HUES48 (cell line): Measurements from ENCODE around the gene ATP9B.

Experiments used
- H3K27ac ChIP-seq: one replicate; pipeline ENCODE4 v1.7.0; 2013; ENCODE audit warnings: low read depth, low read length, inconsistent platforms
- H3K27me3 ChIP-seq: 2 replicates; pipeline ENCODE4 v1.6.1; 2013; ENCODE audit warnings: mild to moderate bottlenecking, low read length; ENCODE audit not compliant: control insufficient read depth, insufficient read depth
- H3K36me3 ChIP-seq: 2 replicates; pipeline ENCODE4 v1.6.1; 2013; ENCODE audit warnings: low read length; ENCODE audit not compliant: control insufficient read depth, insufficient read depth
- H3K4me1 ChIP-seq: 2 replicates; pipeline ENCODE4 v1.6.1; 2013; ENCODE audit warnings: mild to moderate bottlenecking, low read length; ENCODE audit not compliant: control insufficient read depth, insufficient read depth
- H3K4me3 ChIP-seq: 2 replicates; pipeline ENCODE4 v1.5.1; 2013; ENCODE audit warnings: mild to moderate bottlenecking, low read depth, low read length
- H3K9ac ChIP-seq: 2 replicates; pipeline ENCODE4 v1.6.1; 2013; ENCODE audit warnings: mild to moderate bottlenecking, low read depth, low read length, moderate library complexity
- H3K9me3 ChIP-seq: 2 replicates; pipeline ENCODE4 v1.6.1; 2013; ENCODE audit warnings: low read length; ENCODE audit not compliant: control insufficient read depth, insufficient read depth

Gene ATP9B

DNA sequence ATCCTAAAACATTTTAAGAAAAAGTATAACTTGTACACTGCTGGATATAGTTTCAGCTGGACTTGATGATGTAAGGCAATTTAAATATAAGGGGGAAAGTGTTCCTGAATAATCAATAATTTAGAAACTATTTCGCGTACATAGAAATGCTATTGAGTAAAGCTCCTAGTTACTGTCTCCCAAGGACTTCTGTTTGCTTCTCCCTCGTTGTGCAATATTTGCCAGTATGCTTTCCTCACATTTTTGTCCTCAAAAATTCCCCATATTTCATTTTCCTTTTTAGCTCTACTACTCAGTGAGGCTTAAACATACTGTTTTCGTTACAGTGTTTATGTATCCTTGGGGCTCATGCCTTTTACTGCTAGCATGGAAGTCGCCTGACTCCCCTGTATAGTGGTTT is 36.9 kb downstream of the ATP9B start:
- no peaks in the 10 kb centered on the region for H3K4me1 ChIP-seq
- H3K27ac ChIP-seq: no peak overlapping the region
- no peaks in the 10 kb centered on the region for H3K27me3 ChIP-seq
- no peaks in the 10 kb centered on the region for H3K9me3 ChIP-seq
- no peaks in the 10 kb centered on the region for H3K36me3 ChIP-seq
- no peak overlapping the region for H3K9ac ChIP-seq
- no peak overlapping the region for H3K4me3 ChIP-seq

- Histone ChIP-seq H3K9me3 (no peaks in the 10 kb centered on the region), H3K4me3 (no peak overlapping the region), H3K4me1 (no peaks in the 10 kb centered on the region), H3K27me3 (no peaks in the 10 kb centered on the region), H3K9ac (no peak overlapping the region), H3K36me3 (no peaks in the 10 kb centered on the region), H3K27ac (no peak overlapping the region)
These were observed 38.7 kb downstream of the ATP9B start for GRCh38 chr18:79107886-79108285.

DNA sequence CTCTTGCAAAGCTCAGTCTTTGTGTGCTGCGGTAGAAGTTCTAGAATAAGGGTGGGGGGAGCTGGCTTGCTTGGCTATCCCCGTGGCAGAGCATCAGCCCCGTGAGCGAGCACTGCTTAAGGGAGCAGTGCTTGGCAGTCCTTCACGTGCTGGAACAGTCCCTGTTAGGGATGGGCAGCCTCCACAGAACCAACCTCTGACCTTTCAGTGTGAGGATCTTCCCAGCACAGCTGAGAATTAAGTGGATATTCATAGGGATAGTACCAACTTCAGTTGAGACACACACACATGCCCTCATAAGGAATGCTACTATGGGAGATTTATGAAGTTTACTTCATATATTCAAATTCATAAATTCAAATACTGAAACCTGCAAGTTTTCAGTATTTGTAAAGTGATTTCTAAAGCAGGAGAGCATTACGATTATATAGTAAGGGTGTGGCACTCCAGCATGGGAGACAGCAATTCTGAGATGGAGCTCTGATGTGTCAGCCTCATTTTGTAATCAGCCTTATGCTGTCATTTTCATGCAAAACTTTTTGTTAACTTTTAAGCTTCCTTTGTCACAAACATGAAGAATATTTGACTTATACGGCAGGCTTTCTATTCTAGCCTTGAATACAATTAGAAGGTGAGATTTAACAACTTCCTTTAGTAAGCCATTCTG is 39.5 kb downstream of the ATP9B start:
- Histone ChIP-seq H3K27ac (no peak overlapping the region), H3K9ac (no peak overlapping the region), H3K9me3 (no peaks in the 10 kb centered on the region), H3K36me3 (no peaks in the 10 kb centered on the region; the same call in 1 of the 2 replicates), H3K4me3 (no peak overlapping the region), H3K27me3 (no peaks in the 10 kb centered on the region), H3K4me1 (no peaks in the 10 kb centered on the region)

DNA sequence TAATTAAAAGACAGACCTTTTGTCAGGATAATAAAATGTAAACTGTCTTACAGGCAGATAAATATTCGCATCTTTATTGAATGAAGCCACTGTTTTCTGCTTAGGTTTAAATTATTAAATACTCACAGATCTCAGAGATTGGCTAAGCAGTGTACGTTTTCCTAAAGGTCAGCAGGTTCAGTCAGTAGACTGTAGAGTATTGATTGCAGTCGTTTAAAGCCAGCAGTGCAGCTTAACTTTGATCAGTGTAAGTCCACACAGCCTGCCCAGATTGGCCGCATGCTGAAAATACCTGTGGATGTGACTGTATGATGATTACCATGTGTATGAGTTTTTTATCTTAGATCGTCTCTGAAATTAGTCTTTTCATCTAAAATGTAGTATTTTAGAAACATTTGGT is 42.3 kb downstream of the ATP9B start:
- no peak overlapping the region for H3K4me3 ChIP-seq
- H3K9me3 ChIP-seq: no peaks in the 10 kb centered on the region
- H3K27ac ChIP-seq: no peak overlapping the region
- H3K27me3 ChIP-seq: no peaks in the 10 kb centered on the region
- no peaks in the 10 kb centered on the region for H3K4me1 ChIP-seq
- peaks cover 8% of the 10 kb centered on the region; the same call in 1 of the 2 replicates for H3K36me3 ChIP-seq
- no peak overlapping the region for H3K9ac ChIP-seq

DNA sequence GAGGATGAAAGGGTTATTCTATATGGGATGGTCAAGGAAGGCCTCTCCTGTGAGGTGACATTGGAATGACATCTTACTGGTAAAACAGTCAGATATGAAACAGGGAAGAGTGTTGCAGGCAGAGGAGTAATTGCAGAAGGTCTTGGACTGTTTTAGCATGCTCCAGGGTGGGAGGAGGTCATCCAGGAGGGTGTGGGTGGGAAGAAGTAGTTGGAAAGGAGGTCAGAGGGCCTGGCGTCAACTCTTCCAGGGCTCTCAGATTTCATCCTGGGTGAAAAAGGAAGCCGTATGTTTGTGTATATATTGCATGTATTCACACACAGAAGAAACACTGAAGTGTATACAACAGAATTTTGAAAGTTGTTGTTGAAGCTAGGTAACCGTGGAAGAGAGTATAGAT is 48.2 kb downstream of the ATP9B start:
- no peaks in the 10 kb centered on the region for H3K9me3 ChIP-seq
- H3K9ac ChIP-seq: no peak overlapping the region
- no peak overlapping the region for H3K27ac ChIP-seq
- no peaks in the 10 kb centered on the region for H3K27me3 ChIP-seq
- H3K36me3 ChIP-seq: peaks cover 8% of the 10 kb centered on the region; the same call in 1 of the 2 replicates
- H3K4me1 ChIP-seq: no peaks in the 10 kb centered on the region
- no peak overlapping the region for H3K4me3 ChIP-seq

DNA sequence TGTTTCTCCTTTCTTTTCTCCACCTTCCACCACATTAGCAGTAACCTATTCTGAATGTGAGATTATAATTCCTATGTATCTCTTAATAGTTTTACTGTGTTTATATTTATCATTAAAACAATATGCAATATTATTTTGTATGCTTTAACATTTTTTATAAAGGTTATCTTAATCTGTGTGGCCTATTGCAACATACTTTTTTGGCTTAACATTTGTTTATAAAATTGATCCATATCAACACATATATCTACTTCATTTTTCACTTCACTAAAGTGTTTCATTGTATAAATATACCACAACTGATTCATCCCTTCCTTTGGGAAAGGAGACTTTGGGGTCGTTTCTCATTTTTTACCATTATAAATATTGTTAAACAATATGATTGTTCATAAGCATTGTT is 48.6 kb downstream of the ATP9B start:
- H3K9ac ChIP-seq: no peak overlapping the region
- H3K4me1 ChIP-seq: no peaks in the 10 kb centered on the region
- H3K9me3 ChIP-seq: no peaks in the 10 kb centered on the region
- H3K27me3 ChIP-seq: no peaks in the 10 kb centered on the region
- H3K27ac ChIP-seq: no peak overlapping the region
- no peak overlapping the region for H3K4me3 ChIP-seq
- H3K36me3 ChIP-seq: peaks cover 8% of the 10 kb centered on the region; the same call in 1 of the 2 replicates

GRCh38 chr18:79118797-79119196 is 49.6 kb downstream of the ATP9B start:
- Histone ChIP-seq H3K4me1 (no peaks in the 10 kb centered on the region), H3K9ac (no peak overlapping the region), H3K27me3 (no peaks in the 10 kb centered on the region), H3K9me3 (no peaks in the 10 kb centered on the region), H3K36me3 (peaks cover 8% of the 10 kb centered on the region; the same call in 1 of the 2 replicates), H3K4me3 (no peak overlapping the region), H3K27ac (no peak overlapping the region)

DNA sequence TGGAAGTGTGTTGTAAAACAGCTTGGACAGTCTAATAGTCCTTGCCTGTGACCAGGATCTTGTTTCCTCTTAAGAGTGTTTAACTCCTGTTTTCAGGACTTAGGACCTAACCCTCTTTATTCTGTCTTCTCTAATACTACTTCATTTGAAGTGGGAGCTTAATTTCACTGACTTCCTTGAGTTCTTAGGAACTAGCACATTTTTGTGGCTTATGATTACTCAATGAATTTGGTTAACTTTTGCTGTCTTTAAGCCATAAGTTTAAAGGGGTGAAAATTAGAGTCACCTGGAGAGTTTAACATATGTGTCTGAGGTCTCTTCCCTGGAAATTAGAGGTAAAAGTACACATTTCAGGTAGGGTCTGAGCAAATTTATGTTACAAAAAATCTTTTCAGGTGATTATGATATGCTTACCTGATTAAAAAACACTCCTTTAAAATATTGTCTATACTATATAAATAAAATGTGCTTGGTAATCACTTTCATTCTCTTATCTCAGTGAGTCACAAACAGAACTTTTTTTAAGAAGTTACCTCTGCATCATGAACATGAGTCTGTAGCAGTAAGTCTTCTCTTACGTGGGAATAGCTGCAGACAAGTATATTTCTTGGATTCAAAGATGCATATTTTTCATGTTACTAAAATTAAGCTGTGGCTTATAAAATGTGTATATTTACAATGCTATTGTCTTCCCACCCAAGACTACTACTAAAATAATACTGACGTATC is 52.7 kb downstream of the ATP9B start:
- peaks cover 8% of the 10 kb centered on the region for H3K36me3 ChIP-seq
- no peaks in the 10 kb centered on the region for H3K27me3 ChIP-seq
- H3K4me3 ChIP-seq: no peak overlapping the region
- no peaks in the 10 kb centered on the region for H3K9me3 ChIP-seq
- H3K4me1 ChIP-seq: no peaks in the 10 kb centered on the region
- no peak overlapping the region for H3K27ac ChIP-seq
- no peak overlapping the region for H3K9ac ChIP-seq

DNA sequence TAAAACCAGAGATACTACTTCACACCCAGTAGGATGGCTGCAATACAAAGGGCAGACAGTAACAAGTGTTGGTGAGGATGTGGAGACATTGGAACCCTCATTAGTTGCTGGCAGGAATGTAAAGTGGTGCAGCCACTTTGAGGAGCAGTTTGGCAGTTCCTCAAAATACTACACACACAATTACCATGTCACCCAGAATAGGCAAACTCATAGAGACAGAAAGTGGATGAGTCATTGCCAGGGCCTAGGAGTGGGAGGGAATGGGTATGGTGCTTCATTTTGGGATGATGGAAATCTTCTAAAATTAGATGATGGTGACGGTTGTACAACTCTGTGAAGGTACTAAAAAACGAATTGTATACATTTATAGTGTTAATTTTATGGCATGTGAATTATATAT is 54.8 kb downstream of the ATP9B start:
- no peak overlapping the region for H3K9ac ChIP-seq
- H3K27ac ChIP-seq: no peak overlapping the region
- H3K9me3 ChIP-seq: no peaks in the 10 kb centered on the region
- H3K4me1 ChIP-seq: no peaks in the 10 kb centered on the region
- H3K27me3 ChIP-seq: no peaks in the 10 kb centered on the region
- no peak overlapping the region for H3K4me3 ChIP-seq
- peaks cover 16% of the 10 kb centered on the region for H3K36me3 ChIP-seq

- Histone ChIP-seq H3K4me1 (no peaks in the 10 kb centered on the region), H3K4me3 (no peak overlapping the region), H3K27ac (no peak overlapping the region), H3K36me3 (peaks cover 16% of the 10 kb centered on the region), H3K9me3 (no peaks in the 10 kb centered on the region), H3K27me3 (no peaks in the 10 kb centered on the region), H3K9ac (no peak overlapping the region)
These were observed 59.9 kb downstream of the ATP9B start for GRCh38 chr18:79129120-79129519.

DNA sequence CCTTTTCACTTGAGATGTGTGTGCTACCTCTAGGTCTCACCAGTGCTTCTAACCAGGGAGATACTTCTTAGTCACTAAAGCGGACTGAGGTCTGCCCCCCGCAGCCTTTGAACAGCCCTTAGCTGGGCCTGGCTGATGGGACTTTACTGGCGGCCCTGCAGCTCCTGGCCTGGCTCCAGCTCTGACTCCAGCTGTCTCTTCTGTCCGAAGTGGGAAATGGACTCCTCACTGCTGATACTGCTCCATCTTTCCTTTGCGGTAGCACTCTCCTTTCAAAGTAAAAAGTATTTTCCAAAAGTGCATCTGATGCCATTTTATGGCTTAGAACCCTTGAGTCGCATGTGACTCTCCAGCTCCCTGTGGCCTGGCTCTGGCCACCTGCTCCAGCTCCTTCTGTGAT is 64.5 kb downstream of the ATP9B start:
- H3K4me3 ChIP-seq: no peak overlapping the region
- H3K27ac ChIP-seq: no peak overlapping the region
- no peak overlapping the region for H3K9ac ChIP-seq
- no peaks in the 10 kb centered on the region for H3K9me3 ChIP-seq
- no peaks in the 10 kb centered on the region for H3K36me3 ChIP-seq
- H3K27me3 ChIP-seq: no peaks in the 10 kb centered on the region
- H3K4me1 ChIP-seq: no peaks in the 10 kb centered on the region
